DOHH2 (cell line): ENCODE data around the gene MAML2.

Experiments
- CTCF ChIP-seq: fragments of 200-600 bp; sonication (generic); IDR thresholded peaks from one replicate; pipeline ENCODE4 v1.5.1; 2014; ENCODE audit warnings: antibody characterized with exemption, mild to moderate bottlenecking, low read depth, low read length; ENCODE audit not compliant: poor library complexity, severe bottlenecking
- EZH2phosphoT487 ChIP-seq: fragments of 200-600 bp; sonication (generic); IDR thresholded peaks from 2 replicates; pipeline ENCODE4 v1.6.1; 2017; ENCODE audit warnings: borderline replicate concordance, mild to moderate bottlenecking, antibody characterized with exemption, low read length, moderate library complexity, mixed read lengths

- TF ChIP-seq CTCF (no peak), EZH2phosphoT487 (no peak)
These were observed 22.5 kb upstream of the MAML2 start for GRCh38 chr11:96365493-96365892.
